ENCODE measurements around the gene FAM168A. TPM values are rescaled to one million over a fixed set of nuclear protein-coding genes. Genes with fewer than 3 reads are reported as not detected.

Gene FAM168A
- total and polyA plus RNA-seq, 2 of the 8 experiments (the other 6 are each of a cell fraction or from before 2014, with no cell fraction given), result 17.1 to 21.6 TPM

DNA sequence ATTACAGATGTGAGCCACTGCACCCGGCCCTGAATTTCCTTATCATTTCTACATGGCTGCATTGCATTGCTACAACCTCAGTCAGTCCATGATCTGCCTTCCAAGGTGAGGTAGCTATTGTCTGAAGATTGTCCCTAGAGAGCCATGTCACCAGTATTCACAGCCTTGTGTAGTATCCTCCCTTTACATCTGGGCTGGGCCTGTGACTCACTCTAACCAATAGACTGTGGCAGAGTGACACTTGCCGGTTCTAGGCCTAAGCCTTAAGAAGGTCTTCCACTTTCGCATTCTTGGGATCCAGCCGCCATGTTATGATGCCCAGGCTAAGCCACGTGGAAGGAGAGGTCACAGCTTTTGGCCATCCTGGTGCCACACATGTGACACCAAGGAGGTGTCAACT, 38.3 kb upstream of the FAM168A start:
- H2BK12ac ChIP-seq (ENCODE audit: low read depth, low read length), result no peak overlapping the region
- H3K9ac ChIP-seq (replicated peaks in 1 of 4; ENCODE audit: extremely low read depth in 1 of 4, low read depth in 3 of 4, low read length in 3 of 4), result no peak overlapping the region
- POLR2A ChIA-PET (ENCODE audit: partially characterized antibody), result interaction anchor here (1.0 to 1.2 kb wide), 2 partner anchors 10 to 208 kb away, joined by 4 read pairs; no protein-coding TSS in a partner anchor
- H3K27me3 ChIP-seq (replicated peaks in 1 of 4; ENCODE audit: control insufficient read depth in 3 of 4, extremely low read depth in 1 of 4, insufficient read depth in 3 of 4, low read length in 3 of 4), result peaks cover 0 to 6% (median 0%) of the 10 kb centered on the region in 4 experiments; a peak in 1 of 7 replicates
- H3K27ac ChIP-seq (ENCODE audit: low read depth, low read length), result no peak overlapping the region
- no peak overlapping the region for H3K4ac ChIP-seq (replicated peaks; ENCODE audit: insufficient read length, low read depth, low read length)
- H3K56ac ChIP-seq (replicated peaks; ENCODE audit: insufficient read length, low read depth, low read length), result no peak overlapping the region
- H4K5ac ChIP-seq (ENCODE audit: insufficient read length, low read depth, low read length), result no peak overlapping the region
- no peak overlapping the region for H2AFZ ChIP-seq (ENCODE audit: low read length)
- no peak overlapping the region for H2BK5ac ChIP-seq (ENCODE audit: low read depth, low read length)
- 91% methylated on average over 5 of the region's 5 CpGs; no CpG with 5 or more reads in 1 of the 2 experiments for WGBS, 2 experiments (ENCODE audit: extremely low coverage in 1 of 2, insufficient coverage in 1 of 2, insufficient read length in 1 of 2, insufficient replicate concordance in 2 of 2, low coverage in 1 of 2, low lambda C conversion rate in 2 of 2, missing lambda C conversion rate in 1 of 2)
- no peaks in the 10 kb centered on the region; a peak in 1 of 4 replicates for H3K9me3 ChIP-seq (ENCODE audit: insufficient read depth in 2 of 2, low read depth in 1 of 2, low read length in 1 of 2)
- no peaks in the 10 kb centered on the region for H3K79me2 ChIP-seq (ENCODE audit: control insufficient read depth in 1 of 2, insufficient read depth in 2 of 2, low read length in 2 of 2)
- H3K4me2 ChIP-seq (ENCODE audit: insufficient read depth in 1 of 2, low read depth in 2 of 2, low read length in 2 of 2), result no peak overlapping the region
- H3K4me1 ChIP-seq (replicated peaks in 1 of 4; ENCODE audit: control insufficient read depth in 3 of 4, insufficient read depth in 4 of 4, low read length in 3 of 4), result peaks cover 0 to 4% (median 2%) of the 10 kb centered on the region in 4 experiments; a peak in 3 of 7 replicates
- no peak overlapping the region for H4K8ac ChIP-seq (ENCODE audit: extremely low read depth, insufficient read depth, low read length)
- H2BK20ac ChIP-seq (ENCODE audit: low read length), result no peak overlapping the region; the same call in 1 of the 2 replicates
- TF ChIP-seq SIN3A (conservative IDR thresholded peaks at IDR 0.05 in 1 of 2, IDR thresholded peaks at IDR 0.05 in 1 of 2; ENCODE audit: low read depth in 1 of 2, low read length in 2 of 2) (no peak), HDAC6 (IDR thresholded peaks at IDR 0.05; ENCODE audit: low read depth, low read length) (no peak)
- no peaks in the 10 kb centered on the region for H4K20me1 ChIP-seq (replicated peaks in 1 of 2; ENCODE audit: control insufficient read depth in 1 of 2, insufficient read depth in 2 of 2, low read length in 2 of 2)
- no peak overlapping the region for H3K23ac ChIP-seq (ENCODE audit: insufficient read length)
- no peak overlapping the region for H3K14ac ChIP-seq (ENCODE audit: insufficient read length)
- FAIRE-seq (no peak), DNase-seq (ENCODE audit: low read depth in 1 of 2, low spot score in 2 of 2) (no peak)
- H3K23me2 ChIP-seq (ENCODE audit: low read depth, low read length), result no peaks in the 10 kb centered on the region
- no peak overlapping the region for H2AK5ac ChIP-seq (ENCODE audit: low read depth, low read length)
- no peak overlapping the region for H3K18ac ChIP-seq (ENCODE audit: extremely low read depth, low read length)
- H3K4me3 ChIP-seq (ENCODE audit: extremely low read depth in 1 of 4, insufficient read depth in 2 of 4, low read depth in 3 of 4, low read length in 4 of 4), result no peak overlapping the region
- no peak overlapping the region for H2BK120ac ChIP-seq (replicated peaks; ENCODE audit: low read depth, low read length)
- CTCF ChIA-PET (ENCODE audit: partially characterized antibody), result interaction anchor here (26.0 to 30.1 kb wide), 2 partner anchors 0 to 13 kb away, joined by 653 read pairs; partner anchors contain the start of gene PLEKHB1
- no peaks in the 10 kb centered on the region for H3K36me3 ChIP-seq (ENCODE audit: control insufficient read depth in 2 of 4, insufficient read depth in 4 of 4, low read length in 3 of 4)
- H2BK15ac ChIP-seq (ENCODE audit: low read length), result no peak overlapping the region
- H3K79me1 ChIP-seq (ENCODE audit: low read depth, low read length), result no peaks in the 10 kb centered on the region
- no peak overlapping the region for H4K91ac ChIP-seq (replicated peaks; ENCODE audit: insufficient read length, low read length)

Data from H1 (cell line).